ENCODE measurements around the gene ZMYM5.

DNA sequence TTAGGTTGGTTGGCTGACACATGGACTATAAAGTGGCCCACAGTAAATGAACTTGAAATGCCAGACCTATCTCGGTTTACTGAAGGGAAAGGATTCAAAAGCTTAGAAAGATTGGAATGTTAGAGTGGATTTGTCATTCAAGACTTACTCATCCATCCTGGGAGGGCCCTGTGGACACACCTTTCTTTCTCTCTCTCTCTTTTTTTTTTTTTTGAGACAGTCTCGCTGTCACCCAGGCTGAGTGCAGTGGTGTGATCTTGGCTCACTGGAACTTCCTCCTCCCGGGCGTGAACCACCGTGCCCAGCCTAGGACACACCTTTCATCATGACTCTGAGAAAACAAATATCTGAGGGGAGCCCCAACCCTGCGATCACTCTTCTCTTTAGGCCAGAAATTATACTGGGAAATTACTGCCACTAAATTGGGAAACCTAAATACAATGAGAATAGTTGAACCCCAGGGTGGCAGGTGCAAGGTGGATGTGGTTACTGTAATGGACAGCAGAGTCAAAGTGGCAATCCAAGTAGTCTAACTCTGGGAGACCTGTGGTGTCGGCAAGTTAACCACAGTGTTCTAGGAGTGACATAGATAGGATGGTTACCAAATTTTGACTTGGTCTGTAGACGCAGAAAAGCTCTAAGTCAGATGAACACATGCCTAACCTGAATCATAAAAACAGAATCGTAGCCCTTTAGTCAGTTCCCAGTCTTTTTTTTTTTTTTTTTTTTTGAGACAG, 47.1 kb upstream of the ZMYM5 start:
- TF ChIP-seq CTCF (conservative IDR thresholded peaks at IDR 0.05; ENCODE audit: low read length) (no peak), EZH2phosphoT487 (IDR thresholded peaks at IDR 0.05; ENCODE audit: borderline replicate concordance) (no peak)

Measured in Loucy (cell line).